Esophagus muscularis mucosa (tissue), 4 donors: Measurements from ENCODE around the gene WNT6. TPM values are rescaled to one million over a fixed set of nuclear protein-coding genes. Genes with fewer than 3 reads are reported as not detected.

ENCODE experiments used
- DNase-seq: peaks from one replicate; pipeline ENCODE4 v3.0.0-alpha.2; 2017; ENCODE audit errors: extremely low spot score
- H3K27ac ChIP-seq, 4 donors: fragments of 200-600 bp; sonication (generic); replicated peaks in 1 of 4; 1 replicate in 3 of 4; 2 replicates in 1 of 4; pipeline ENCODE4 v1.5.1; 2016 to 2019; ENCODE audit warnings: mild to moderate bottlenecking in 1 of 4
- H3K27me3 ChIP-seq, 4 donors: fragments of 200-600 bp; sonication (generic); one replicate each; pipeline versions ENCODE4 v1.5.1 to v1.6.0; 2016 to 2019
- H3K36me3 ChIP-seq, 4 donors: fragments of 200-600 bp; sonication (generic); one replicate each; pipeline ENCODE4 v1.5.1; 2016 to 2019
- H3K4me1 ChIP-seq, 4 donors: fragments of 200-600 bp; sonication (generic); one replicate each; pipeline ENCODE4 v1.5.1; 2016 to 2019
- H3K4me3 ChIP-seq, 4 donors: fragments of 200-600 bp; sonication (generic); 1 replicate in 2 of 4; 2 replicates in 2 of 4; pipeline ENCODE4 v1.5.1; 2016 to 2019; ENCODE audit warnings: mild to moderate bottlenecking in 4 of 4, moderate library complexity in 1 of 4
- H3K9me3 ChIP-seq, 4 donors: fragments of 200-600 bp; sonication (generic); 1 replicate in 3 of 4; 2 replicates in 1 of 4; pipeline ENCODE4 v1.5.1; 2016 to 2019
- CTCF ChIP-seq, 3 experiments: fragments of 200-600 bp in 2 of 3; fragments of 450-650 bp in 1 of 3; sonication (generic) in 2 of 3; IDR thresholded peaks; one replicate each; pipeline ENCODE4 v1.5.1; 2017 to 2019; ENCODE audit warnings: antibody characterized with exemption in 3 of 3, mild to moderate bottlenecking in 2 of 3, moderate library complexity in 1 of 3
- EP300 ChIP-seq: sonication (generic); formaldehyde crosslinking; IDR thresholded peaks from one replicate; pipeline ENCODE4 v1.6.1; 2017; ENCODE audit warnings: antibody characterized with exemption
- POLR2A ChIP-seq: fragments of 450-650 bp; IDR thresholded peaks from one replicate; pipeline ENCODE4 v1.6.1; 2017; ENCODE audit warnings: antibody characterized with exemption, moderate library complexity, mild to moderate bottlenecking, low read depth
- POLR2AphosphoS5 ChIP-seq, 2 donors: sonication (generic); formaldehyde crosslinking; IDR thresholded peaks; one replicate each; pipeline ENCODE4 v1.6.1; 2017; ENCODE audit warnings: antibody characterized with exemption in 2 of 2
- WGBS: methylation state at CpG from one replicate; pipeline ENCODE4 v1.1.5; 2018; 5-methylcytosine and 5-hydroxymethylcytosine counted together
- intact Hi-C: fragments of 100-400 bp; cut with DNase I; formaldehyde crosslinking; loops from one replicate; pipeline ENCODE4 v1.15.1; 2023
- total RNA-seq, 4 donors: library from RNA; depleted of rRNA; stranded (reverse); fragments of >200 nt; gene quantifications; one replicate each; pipeline versions ENCODE4 v1.1.0 to v1.2.1, GENCODE V29; 2016

Gene WNT6
- total RNA-seq, 4 donors from 2014 or later: 2.9 to 14.3 (median 8.0) TPM

- peaks cover 0 to 99% (median 52%) of the 10 kb centered on the region in 4 donors for H3K27me3 ChIP-seq
- peak overlapping the region in 3 of 4 donors; percentile 36 to 51 (median 37) for H3K4me3 ChIP-seq
- H3K27ac ChIP-seq: no peak overlapping the region
- no peaks in the 10 kb centered on the region for H3K9me3 ChIP-seq
- intact Hi-C loops: no loop called here
- TF ChIP-seq CTCF (IDR thresholded peaks at IDR 0.05) (no peak), EP300 (no peak), POLR2A (no peak)
- H3K4me1 ChIP-seq: peaks cover 19 to 40% (median 32%) of the 10 kb centered on the region in 4 donors
- WGBS: 21% methylated on average over 9 of the region's 11 CpGs
- H3K36me3 ChIP-seq: no peaks in the 10 kb centered on the region
- DNase-seq: no peak
Observed at GRCh38 chr2:218879776-218880101, 20.1 kb downstream of the WNT6 start.

DNA sequence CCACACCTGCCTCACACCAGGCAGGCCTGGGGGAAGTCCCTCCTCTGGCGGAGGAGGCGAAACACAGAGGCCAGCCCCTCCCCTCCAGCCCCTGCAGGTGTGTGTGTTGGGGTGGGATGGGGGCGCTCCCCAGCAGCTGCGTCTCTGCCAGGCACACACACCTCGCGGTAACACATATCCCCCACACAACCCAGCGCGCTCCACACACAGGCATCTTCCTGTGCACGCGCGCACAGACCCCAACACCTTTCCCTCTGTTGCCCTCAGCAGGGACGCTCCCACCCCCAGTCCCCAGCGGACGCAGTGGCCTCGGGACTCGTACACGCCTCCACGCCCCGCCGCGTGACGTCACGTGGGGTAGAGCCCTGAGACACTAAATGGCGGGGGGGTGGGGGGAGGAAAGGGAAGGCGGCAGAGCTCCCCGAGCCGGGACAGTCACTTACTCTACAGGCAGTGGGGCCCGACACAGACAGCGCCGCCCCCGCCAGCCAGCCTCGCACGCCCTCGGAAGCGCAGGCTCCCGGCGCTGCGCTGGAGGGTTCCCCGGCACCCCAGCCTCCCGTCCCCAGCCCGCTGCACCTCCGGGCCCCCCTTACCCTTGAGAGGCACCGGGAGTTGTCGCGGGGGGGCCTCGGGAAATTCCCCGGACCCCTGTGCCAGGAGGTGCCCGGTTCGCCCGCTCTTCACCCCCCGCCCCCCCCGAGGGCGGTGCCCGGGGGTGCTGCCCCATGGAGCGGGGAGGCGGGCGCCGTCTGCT lies 20.7 kb downstream of the WNT6 start, which contains the start of gene WNT10A:
Gene WNT10A, plus strand, starts transcription at position 751 of the 757 bp plus-strand sequence. CDS start 144 bp downstream, outside the sequence.
- H3K27me3 ChIP-seq: peaks cover 0 to 100% (median 51%) of the 10 kb centered on the region in 4 donors
- peak within 1 kb of the TSS; percentile 21 to 51 (median 36) for H3K4me3 ChIP-seq

GRCh38 chr2:218880859-218881594 lies 21.4 kb downstream of the WNT6 start:
- Histone ChIP-seq H3K27me3 (peaks cover 0 to 93% (median 50%) of the 10 kb centered on the region in 4 donors), H3K27ac (no peak overlapping the region), H3K4me1 (peaks cover 19 to 40% (median 32%) of the 10 kb centered on the region in 4 donors), H3K36me3 (no peaks in the 10 kb centered on the region), H3K9me3 (no peaks in the 10 kb centered on the region), H3K4me3 (peak overlapping the region; percentile 21 to 51 (median 36))
- TF ChIP-seq POLR2AphosphoS5 (IDR thresholded peaks at IDR 0.05): no peak
- no peak for TF ChIP-seq EP300
- no peak for TF ChIP-seq POLR2A
- TF ChIP-seq CTCF (IDR thresholded peaks at IDR 0.05): no peak
- no peak for DNase-seq
- 53% methylated on average over 1 of the region's 24 CpGs for WGBS
- intact Hi-C loops: no loop called here

More for the DNA sequence above, 20.7 kb downstream of the WNT6 start, which contains the start of gene WNT10A:
- TF ChIP-seq POLR2A: no peak
- no peak for TF ChIP-seq POLR2AphosphoS5 (IDR thresholded peaks at IDR 0.05)
- no peak for TF ChIP-seq CTCF (IDR thresholded peaks at IDR 0.05)
- TF ChIP-seq EP300: no peak
- intact Hi-C loops: no loop called here
- Histone ChIP-seq H3K4me1 (peaks cover 19 to 40% (median 32%) of the 10 kb centered on the region in 4 donors), H3K36me3 (no peaks in the 10 kb centered on the region), H3K9me3 (no peaks in the 10 kb centered on the region), H3K27ac (no peak within 1 kb of the TSS)
- no peak for DNase-seq
- 1% methylated on average over 12 of the region's 58 CpGs for WGBS

DNA sequence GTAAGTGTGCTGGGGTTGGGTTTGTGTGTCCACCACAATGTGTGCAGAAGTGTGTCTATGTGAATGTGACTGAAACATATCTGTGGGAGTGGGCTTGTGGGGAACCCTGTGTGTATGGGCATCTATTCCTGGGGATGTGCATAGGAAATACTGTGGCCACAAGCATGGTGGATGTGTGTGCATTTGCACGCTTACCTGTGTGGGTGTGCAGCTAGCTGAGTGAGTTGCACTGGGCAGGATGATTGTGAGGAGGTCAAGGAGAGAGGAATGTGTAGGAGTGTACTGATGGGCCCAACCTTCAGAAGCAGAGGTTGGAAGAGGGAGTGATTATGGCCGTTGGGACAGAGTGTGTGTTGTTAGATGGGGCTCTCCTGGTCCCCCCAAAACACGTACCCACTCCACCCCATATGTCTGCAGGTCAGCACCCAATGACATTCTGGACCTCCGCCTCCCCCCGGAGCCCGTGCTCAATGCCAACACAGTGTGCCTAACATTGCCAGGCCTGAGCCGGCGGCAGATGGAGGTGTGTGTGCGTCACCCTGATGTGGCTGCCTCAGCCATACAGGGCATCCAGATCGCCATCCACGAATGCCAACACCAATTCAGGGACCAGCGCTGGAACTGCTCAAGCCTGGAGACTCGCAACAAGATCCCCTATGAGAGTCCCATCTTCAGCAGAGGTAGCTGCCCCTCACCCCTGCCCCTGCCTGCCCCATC lies 22.3 kb downstream of the WNT6 start:
- Histone ChIP-seq H3K4me1 (peaks cover 19 to 40% (median 32%) of the 10 kb centered on the region in 4 donors), H3K27me3 (peaks cover 0 to 92% (median 47%) of the 10 kb centered on the region in 4 donors), H3K36me3 (no peaks in the 10 kb centered on the region), H3K9me3 (no peaks in the 10 kb centered on the region), H3K27ac (no peak overlapping the region), H3K4me3 (no peak overlapping the region)
- DNase-seq: no peak
- TF ChIP-seq POLR2A: no peak
- 81% methylated on average over 13 of the region's 13 CpGs for WGBS
- intact Hi-C loops: no loop called here

- Histone ChIP-seq H3K36me3 (no peaks in the 10 kb centered on the region), H3K4me3 (no peak overlapping the region), H3K27me3 (peaks cover 0 to 86% (median 44%) of the 10 kb centered on the region in 4 donors), H3K4me1 (peaks cover 19 to 40% (median 32%) of the 10 kb centered on the region in 4 donors), H3K27ac (no peak overlapping the region), H3K9me3 (no peaks in the 10 kb centered on the region)
- TF ChIP-seq POLR2AphosphoS5 (IDR thresholded peaks at IDR 0.05) (no peak), POLR2A (no peak), CTCF (IDR thresholded peaks at IDR 0.05) (no peak), EP300 (no peak)
- no peak for DNase-seq
- intact Hi-C loops: no loop called here
- 92% methylated on average over 1 of the region's 1 CpG for WGBS
Observed at GRCh38 chr2:218882461-218882816, 22.8 kb downstream of the WNT6 start.
